Caco-2 (cell line): ENCODE measurements around the gene ADCY6. TPM values are rescaled to one million over a fixed set of nuclear protein-coding genes. Genes with fewer than 3 reads are reported as not detected.

Experiments
- BruUV-seq: library from RNA; stranded (reverse); fragments of 400-500 nt; replicated peaks from 2 replicates; lab custom pipeline; 2021; lab: Mats Ljungman, UMichigan
- CTCF ChIA-PET: fragments of 300-600 bp; sonication (Branson Sonifier 250); formaldehyde crosslinking; loops from one replicate; lab custom pipeline; 2022; ENCODE audit warnings: antibody characterized with exemption; lab: Charles Lee
- POLR2A ChIA-PET: fragments of 300-600 bp; sonication (Branson Sonifier 250); formaldehyde crosslinking; loops from one replicate; lab custom pipeline; 2022; ENCODE audit warnings: antibody characterized with exemption; lab: Charles Lee
- DNase-seq, 2 experiments: peaks; one replicate each; pipeline versions ENCODE4 v3.0.0 to v3.0.0-alpha.2; 2020 to 2022
- H3K27me3 ChIP-seq: replicated peaks from 2 replicates; pipeline ENCODE4 v1.6.0; 2011; ENCODE audit warnings: low read length; ENCODE audit not compliant: control insufficient read depth, insufficient read depth
- H3K36me3 ChIP-seq: 2 replicates; pipeline ENCODE4 v1.5.1; 2011; ENCODE audit warnings: low read length; ENCODE audit not compliant: control insufficient read depth, insufficient read depth
- H3K4me1 ChIP-seq: fragments of 250-450 bp; sonication (Bioruptor Pico); 2 replicates; pipeline ENCODE4 v1.5.1; 2020; ENCODE audit warnings: mild to moderate bottlenecking
- H3K4me3 ChIP-seq: 2 replicates; pipeline ENCODE4 v1.5.1; 2011; ENCODE audit warnings: low read depth, mild to moderate bottlenecking, control low read depth, low read length
- H3K9me3 ChIP-seq: fragments of 250-450 bp; sonication (Bioruptor Pico); 2 replicates; pipeline ENCODE4 v1.5.1; 2020; ENCODE audit warnings: mild to moderate bottlenecking, moderate library complexity
- H3K27ac Mint-ChIP-seq: one replicate; pipeline ENCODE4 v1.8.0; 2022; ENCODE audit warnings: mixed read lengths; ENCODE audit not compliant: unreplicated experiment
- H3K27me3 Mint-ChIP-seq: one replicate; pipeline ENCODE4 v1.8.0; 2022; ENCODE audit warnings: mixed read lengths; ENCODE audit not compliant: insufficient read depth, unreplicated experiment
- H3K36me3 Mint-ChIP-seq: one replicate; pipeline ENCODE4 v1.8.0; 2022; ENCODE audit warnings: mild to moderate bottlenecking, mixed read lengths; ENCODE audit not compliant: insufficient read depth, unreplicated experiment
- H3K4me1 Mint-ChIP-seq: one replicate; pipeline ENCODE4 v1.8.0; 2022; ENCODE audit warnings: low read depth, mixed read lengths; ENCODE audit not compliant: unreplicated experiment
- H3K4me3 Mint-ChIP-seq: one replicate; pipeline ENCODE4 v1.8.0; 2022; ENCODE audit warnings: mild to moderate bottlenecking, moderate library complexity, mixed read lengths; ENCODE audit not compliant: unreplicated experiment
- H3K9me3 Mint-ChIP-seq: one replicate; pipeline ENCODE4 v1.8.0; 2022; ENCODE audit warnings: mixed read lengths; ENCODE audit not compliant: unreplicated experiment
- CTCF ChIP-seq, 2 experiments: fragments of 200-600 bp in 1 of 2; IDR thresholded peaks; 1 replicate in 1 of 2; 2 replicates in 1 of 2; pipeline versions ENCODE4 v1.5.1 to v1.8.0; 2011 to 2022; ENCODE audit warnings: antibody characterized with exemption in 1 of 2, control low read depth in 1 of 2, inconsistent platforms in 1 of 2, low read depth in 1 of 2, low read length in 1 of 2, mild to moderate bottlenecking in 1 of 2, moderate library complexity in 1 of 2; ENCODE audit not compliant: insufficient read depth in 1 of 2, severe bottlenecking in 1 of 2, unreplicated experiment in 1 of 2
- intact Hi-C: fragments of 100-400 bp; cut with micrococcal nuclease; formaldehyde crosslinking; loops from one replicate; pipeline ENCODE4 v1.10.0; 2022; ENCODE audit not compliant: unreplicated experiment
- total RNA-seq: library from RNA; stranded (reverse); gene quantifications from 2 replicates; pipeline ENCODE4 v1.2.3, GENCODE V29; 2022

ADCY6 gene
- total RNA-seq, 1 experiment from 2014 or later, result 89.8 TPM

- Mint-ChIP-seq H3K27me3 (no peaks in the 10 kb centered on the region), H3K4me3 (no peak overlapping the region), H3K36me3 (peaks cover 4% of the 10 kb centered on the region), H3K27ac (peak overlapping the region; percentile 71), H3K4me1 (peaks cover 11% of the 10 kb centered on the region), H3K9me3 (no peaks in the 10 kb centered on the region)
- no peaks in the 10 kb centered on the region for H3K27me3 ChIP-seq
- H3K36me3 ChIP-seq, result no peaks in the 10 kb centered on the region
- CTCF ChIA-PET, result interaction anchor here (0.5 to 1.0 kb wide), 2 partner anchors 9 to 115 kb away, joined by 3 to 7 read pairs; no protein-coding TSS in a partner anchor
- no peak for TF ChIP-seq CTCF (IDR thresholded peaks at IDR 0.05; ENCODE audit: insufficient read depth in 1 of 2, low read depth in 1 of 2, low read length in 1 of 2, severe bottlenecking in 1 of 2, unreplicated experiment in 1 of 2)
- POLR2A ChIA-PET, result interaction anchor here (0.5 to 0.7 kb wide), 2 partner anchors 41 to 95 kb away, joined by 3 to 4 read pairs; partner anchors contain the start of gene DDX23
- intact Hi-C loops, result no loop called here
- no peak for DNase-seq
- peaks cover 10% of the 10 kb centered on the region for H3K4me1 ChIP-seq
- BruUV-seq, result no TSS peak
- no peaks in the 10 kb centered on the region for H3K9me3 ChIP-seq
- H3K4me3 ChIP-seq, result no peak overlapping the region
These were observed 22.1 kb upstream of the ADCY6 start for GRCh38 chr12:48810903-48811431.

GRCh38 chr12:48807981-48808380 lies 19.1 kb upstream of the ADCY6 start:
- H3K36me3 ChIP-seq, result no peaks in the 10 kb centered on the region
- BruUV-seq, result no TSS peak
- Mint-ChIP-seq H3K27me3 (no peaks in the 10 kb centered on the region), H3K9me3 (no peaks in the 10 kb centered on the region), H3K27ac (no peak overlapping the region), H3K4me1 (peaks cover 11% of the 10 kb centered on the region), H3K36me3 (peaks cover 4% of the 10 kb centered on the region), H3K4me3 (no peak overlapping the region)
- no peaks in the 10 kb centered on the region for H3K27me3 ChIP-seq
- ChIA-PET CTCF (no interaction called here), POLR2A (no interaction called here)
- no peak for TF ChIP-seq CTCF (IDR thresholded peaks at IDR 0.05; ENCODE audit: insufficient read depth in 1 of 2, low read depth in 1 of 2, low read length in 1 of 2, severe bottlenecking in 1 of 2, unreplicated experiment in 1 of 2)
- H3K4me3 ChIP-seq, result no peak overlapping the region
- peaks cover 10% of the 10 kb centered on the region for H3K4me1 ChIP-seq
- intact Hi-C loops, result no loop called here
- H3K9me3 ChIP-seq, result no peaks in the 10 kb centered on the region
- no peak for DNase-seq

GRCh38 chr12:48803675-48804074 lies 14.8 kb upstream of the ADCY6 start:
- DNase-seq, result no peak
- POLR2A ChIA-PET, result no interaction called here
- H3K27ac Mint-ChIP-seq, result no peak overlapping the region
- intact Hi-C loops, result no loop called here
- peaks cover 9% of the 10 kb centered on the region for H3K36me3 Mint-ChIP-seq
- H3K36me3 ChIP-seq, result no peaks in the 10 kb centered on the region
- no peaks in the 10 kb centered on the region for H3K4me1 Mint-ChIP-seq
- H3K4me3 ChIP-seq, result no peak overlapping the region
- no peaks in the 10 kb centered on the region for H3K4me1 ChIP-seq
- no peaks in the 10 kb centered on the region for H3K27me3 ChIP-seq
- no peaks in the 10 kb centered on the region for H3K9me3 ChIP-seq
- H3K9me3 Mint-ChIP-seq, result no peaks in the 10 kb centered on the region
- CTCF ChIA-PET, result no interaction called here
- no TSS peak for BruUV-seq
- H3K27me3 Mint-ChIP-seq, result no peaks in the 10 kb centered on the region
- no peak for TF ChIP-seq CTCF (IDR thresholded peaks at IDR 0.05; ENCODE audit: insufficient read depth in 1 of 2, low read depth in 1 of 2, low read length in 1 of 2, severe bottlenecking in 1 of 2, unreplicated experiment in 1 of 2)
- no peak overlapping the region for H3K4me3 Mint-ChIP-seq
